ENCODE results near the gene GAGE12H. TPM values are rescaled to one million over a fixed set of nuclear protein-coding genes. Genes with fewer than 3 reads are reported as not detected.
A peak's percentile ranks its signal among the peaks of the same experiment; 100 is the strongest.
"Not testable (repeated sequence)": the region's sequence is repeated elsewhere in the genome, so short reads cannot be mapped to it uniquely, and the experiment has no call there.

GAGE12H gene
- total RNA-seq, 1 donor from 2014 or later: not detected

- H3K4me1 ChIP-seq (ENCODE audit: control insufficient read depth in 3 of 3, insufficient read depth in 3 of 3, low read length in 3 of 3); H3K4me3 ChIP-seq (ENCODE audit: low read length in 3 of 3); H3K9me3 ChIP-seq (ENCODE audit: control insufficient read depth in 3 of 3, low read length in 3 of 3); H3K27me3 ChIP-seq (ENCODE audit: control insufficient read depth in 3 of 3, insufficient read depth in 3 of 3, low read length in 3 of 3); H3K36me3 ChIP-seq (ENCODE audit: control insufficient read depth in 3 of 3, insufficient read depth in 3 of 3, low read length in 3 of 3); H3K27ac ChIP-seq (ENCODE audit: low read depth, low read length); H3K9ac ChIP-seq (ENCODE audit: low read depth in 1 of 3, low read length in 3 of 3): not testable (repeated sequence)
Measured at GRCh38 chrX:49590488-49590887, 10.7 kb downstream of the GAGE12H start.

GRCh38 chrX:49598720-49599119 lies 19.0 kb downstream of the GAGE12H start, which contains the start of gene GAGE1:
Gene GAGE1 (plus strand): TSS chrX:49599020. CDS start chrX:49600175, 1,155 bp downstream.
- not testable (repeated sequence) for H3K9me3 ChIP-seq (ENCODE audit: control insufficient read depth in 3 of 3, low read length in 3 of 3); H3K4me3 ChIP-seq (ENCODE audit: low read length in 3 of 3); H3K27me3 ChIP-seq (ENCODE audit: control insufficient read depth in 3 of 3, insufficient read depth in 3 of 3, low read length in 3 of 3); H3K27ac ChIP-seq (ENCODE audit: low read depth, low read length); H3K36me3 ChIP-seq (ENCODE audit: control insufficient read depth in 3 of 3, insufficient read depth in 3 of 3, low read length in 3 of 3); H3K4me1 ChIP-seq (ENCODE audit: control insufficient read depth in 3 of 3, insufficient read depth in 3 of 3, low read length in 3 of 3); H3K9ac ChIP-seq (ENCODE audit: low read depth in 1 of 3, low read length in 3 of 3)

- Histone ChIP-seq H3K9me3 (ENCODE audit: control insufficient read depth in 3 of 3, low read length in 3 of 3) (no peaks in the 10 kb centered on the region), H3K9ac (ENCODE audit: low read depth in 1 of 3, low read length in 3 of 3) (no peak overlapping the region), H3K4me1 (ENCODE audit: control insufficient read depth in 3 of 3, insufficient read depth in 3 of 3, low read length in 3 of 3) (no peaks in the 10 kb centered on the region), H3K27me3 (ENCODE audit: control insufficient read depth in 3 of 3, insufficient read depth in 3 of 3, low read length in 3 of 3) (peaks cover 0 to 4% (median 0%) of the 10 kb centered on the region in 3 donors), H3K4me3 (ENCODE audit: low read length in 3 of 3) (no peak overlapping the region), H3K36me3 (ENCODE audit: control insufficient read depth in 3 of 3, insufficient read depth in 3 of 3, low read length in 3 of 3) (no peaks in the 10 kb centered on the region), H3K27ac (ENCODE audit: low read depth, low read length) (no peak overlapping the region)
Measured at GRCh38 chrX:49610718-49611310, 31.1 kb downstream of the GAGE12H start.

GRCh38 chrX:49618574-49618973 lies 38.8 kb downstream of the GAGE12H start:
- Histone ChIP-seq H3K27me3 (ENCODE audit: control insufficient read depth in 3 of 3, insufficient read depth in 3 of 3, low read length in 3 of 3) (no peaks in the 10 kb centered on the region), H3K9me3 (ENCODE audit: control insufficient read depth in 3 of 3, low read length in 3 of 3) (no peaks in the 10 kb centered on the region), H3K9ac (ENCODE audit: low read depth in 1 of 3, low read length in 3 of 3) (no peak overlapping the region), H3K36me3 (ENCODE audit: control insufficient read depth in 3 of 3, insufficient read depth in 3 of 3, low read length in 3 of 3) (no peaks in the 10 kb centered on the region), H3K4me3 (ENCODE audit: low read length in 3 of 3) (no peak overlapping the region), H3K27ac (ENCODE audit: low read depth, low read length) (no peak overlapping the region), H3K4me1 (ENCODE audit: control insufficient read depth in 3 of 3, insufficient read depth in 3 of 3, low read length in 3 of 3) (no peaks in the 10 kb centered on the region)

GRCh38 chrX:49627086-49627777 lies 47.5 kb downstream of the GAGE12H start:
- H3K4me1 ChIP-seq (ENCODE audit: control insufficient read depth in 3 of 3, insufficient read depth in 3 of 3, low read length in 3 of 3): no peaks in the 10 kb centered on the region
- H3K9me3 ChIP-seq (ENCODE audit: control insufficient read depth in 3 of 3, low read length in 3 of 3): peaks cover 0 to 3% (median 0%) of the 10 kb centered on the region in 3 donors
- H3K27ac ChIP-seq (ENCODE audit: low read depth, low read length): no peak overlapping the region
- H3K27me3 ChIP-seq (ENCODE audit: control insufficient read depth in 3 of 3, insufficient read depth in 3 of 3, low read length in 3 of 3): no peaks in the 10 kb centered on the region
- peak overlapping the region in 2 of 3 donors; percentile 61 to 64 for H3K4me3 ChIP-seq (ENCODE audit: low read length in 3 of 3)
- no peaks in the 10 kb centered on the region for H3K36me3 ChIP-seq (ENCODE audit: control insufficient read depth in 3 of 3, insufficient read depth in 3 of 3, low read length in 3 of 3)
- H3K9ac ChIP-seq (ENCODE audit: low read depth in 1 of 3, low read length in 3 of 3): peak overlapping the region in 1 of 3 donors; percentile 40

Small RNAs within 50 kb of the gene (small RNA-seq; reads per million reads assigned to genes)
- not detected for gene GAGE12B

Other genes starting within 250 kb of the GAGE12H start
- gene GAGE13, start 248.4 kb upstream of the GAGE12H start, total RNA-seq: not detected
- gene GAGE12C, start 47.8 kb upstream of the GAGE12H start, total RNA-seq: not detected
- gene GAGE12D, start 38.2 kb upstream of the GAGE12H start, total RNA-seq: not detected
- gene GAGE12E, start 28.7 kb upstream of the GAGE12H start, total RNA-seq: not detected
- not detected for gene GAGE12F, start 19.1 kb upstream of the GAGE12H start, total RNA-seq
- gene GAGE12G, start 9.5 kb upstream of the GAGE12H start, total RNA-seq: not detected
- gene GAGE2A, start 9.5 kb downstream of the GAGE12H start, total RNA-seq: not detected
- gene GAGE1, start 19.1 kb downstream of the GAGE12H start, total RNA-seq: not detected
- not detected for gene PAGE1, start 116.0 kb downstream of the GAGE12H start, total RNA-seq
- gene PAGE4, start 249.4 kb downstream of the GAGE12H start, total RNA-seq: not detected